Duodenal mucosa (tissue), 2 donors: Measurements from ENCODE around the gene UPK3A.

Source experiments
- H3K27ac ChIP-seq: one replicate; pipeline ENCODE4 v1.7.0; 2013; ENCODE audit warnings: low read depth, low read length
- H3K27me3 ChIP-seq, 2 donors: one replicate each; pipeline ENCODE4 v1.7.0; 2013; ENCODE audit warnings: low read length in 2 of 2, control low read depth in 1 of 2; ENCODE audit not compliant: insufficient read depth in 2 of 2, control insufficient read depth in 1 of 2
- H3K36me3 ChIP-seq, 2 donors: one replicate each; pipeline ENCODE4 v1.7.0; 2013; ENCODE audit warnings: low read length in 2 of 2, control low read depth in 1 of 2; ENCODE audit not compliant: insufficient read depth in 2 of 2, control insufficient read depth in 1 of 2
- H3K4me1 ChIP-seq, 2 donors: one replicate each; pipeline ENCODE4 v1.7.0; 2013; ENCODE audit warnings: low read length in 2 of 2, control low read depth in 1 of 2; ENCODE audit not compliant: insufficient read depth in 2 of 2, control insufficient read depth in 1 of 2
- H3K4me3 ChIP-seq, 2 donors: one replicate each; pipeline ENCODE4 v1.7.0; 2013; ENCODE audit warnings: low read length in 2 of 2, low read depth in 1 of 2
- H3K9ac ChIP-seq, 2 donors: one replicate each; pipeline ENCODE4 v1.7.0; 2013; ENCODE audit warnings: low read length in 2 of 2, low read depth in 1 of 2
- H3K9me3 ChIP-seq, 2 donors: one replicate each; pipeline ENCODE4 v1.7.0; 2013; ENCODE audit warnings: low read length in 2 of 2, control low read depth in 1 of 2; ENCODE audit not compliant: control insufficient read depth in 1 of 2

UPK3A gene

DNA sequence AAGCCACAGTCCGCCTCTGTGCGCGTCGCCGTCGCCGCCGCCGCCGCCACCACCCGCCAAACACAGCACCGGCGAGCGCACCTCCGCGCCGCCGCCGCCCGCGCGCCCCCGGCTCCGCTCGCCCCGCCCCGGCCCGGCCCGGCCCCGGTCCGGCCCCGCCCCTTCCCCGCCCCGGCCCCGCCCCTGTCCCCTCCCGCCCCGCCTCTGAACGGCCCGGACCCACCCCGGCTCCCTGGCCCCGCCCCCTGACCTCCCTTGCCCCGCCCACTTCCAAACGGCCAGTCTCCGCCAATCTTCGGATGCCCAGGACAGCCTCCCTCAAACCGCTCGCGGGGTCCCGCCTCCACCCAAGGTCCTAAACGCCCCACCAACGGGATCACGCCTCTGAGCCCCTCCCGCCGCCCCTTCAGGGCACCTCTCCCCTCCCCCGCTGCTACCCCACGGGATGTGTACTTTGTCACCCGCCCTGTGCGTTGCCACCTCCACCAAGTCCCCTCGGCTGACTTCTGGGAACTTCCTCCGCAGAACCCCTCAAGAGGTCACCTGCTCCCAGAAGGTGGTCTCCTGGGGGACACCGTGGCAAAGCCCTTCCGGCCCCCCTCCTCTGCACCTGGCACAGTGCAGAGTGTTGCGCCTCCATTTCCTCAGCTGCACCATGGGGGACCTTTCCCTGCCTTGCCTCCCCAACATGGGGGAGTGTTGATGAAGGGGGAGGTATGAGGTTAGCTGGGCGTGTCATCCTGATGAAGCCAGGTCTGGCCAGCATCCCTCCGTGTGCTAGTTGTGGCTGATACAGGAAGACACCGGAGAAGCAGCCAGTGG, 43.7 kb upstream of the UPK3A start, which contains the start of gene KIAA0930:
TSS of gene KIAA0930 (minus strand) at position 85 of the 822 bp plus-strand sequence. CDS start 191 bp downstream, outside the sequence.
- H3K27ac ChIP-seq = no peak within 1 kb of the TSS
- peaks cover 0 to 7% of the 10 kb centered on the region in 2 donors for H3K36me3 ChIP-seq
- H3K4me1 ChIP-seq = peaks cover 35% of the 10 kb centered on the region in 2 donors
- H3K9me3 ChIP-seq = no peaks in the 10 kb centered on the region
- peak within 1 kb of the TSS; percentile 57 to 65 for H3K9ac ChIP-seq
- peak within 1 kb of the TSS; percentile 76 to 78 for H3K4me3 ChIP-seq
- no peaks in the 10 kb centered on the region for H3K27me3 ChIP-seq

DNA sequence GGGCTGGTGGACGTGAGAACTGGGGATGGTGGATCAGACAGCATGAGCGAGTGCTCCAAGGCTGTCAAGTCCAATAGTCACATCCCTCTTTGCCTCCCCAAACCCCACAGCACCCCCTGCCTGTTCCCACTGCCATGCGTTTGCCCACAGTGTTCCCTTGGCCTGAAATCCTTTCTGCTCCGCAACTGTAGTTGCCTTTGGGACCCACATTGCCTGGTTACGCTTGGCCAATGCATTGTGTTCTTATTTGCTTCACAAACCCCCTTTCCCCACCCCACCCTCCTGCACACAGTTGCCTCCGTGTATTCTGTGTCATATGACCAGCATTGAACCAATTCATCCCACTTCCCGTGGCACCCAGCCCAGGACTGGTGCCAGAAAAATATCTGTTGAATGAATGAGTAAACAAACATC, 42.0 kb upstream of the UPK3A start:
- Histone ChIP-seq H3K4me3 (no peak overlapping the region), H3K9me3 (no peaks in the 10 kb centered on the region), H3K36me3 (no peaks in the 10 kb centered on the region), H3K4me1 (peaks cover 42 to 46% of the 10 kb centered on the region in 2 donors), H3K27me3 (no peaks in the 10 kb centered on the region), H3K27ac (no peak overlapping the region), H3K9ac (no peak overlapping the region)

DNA sequence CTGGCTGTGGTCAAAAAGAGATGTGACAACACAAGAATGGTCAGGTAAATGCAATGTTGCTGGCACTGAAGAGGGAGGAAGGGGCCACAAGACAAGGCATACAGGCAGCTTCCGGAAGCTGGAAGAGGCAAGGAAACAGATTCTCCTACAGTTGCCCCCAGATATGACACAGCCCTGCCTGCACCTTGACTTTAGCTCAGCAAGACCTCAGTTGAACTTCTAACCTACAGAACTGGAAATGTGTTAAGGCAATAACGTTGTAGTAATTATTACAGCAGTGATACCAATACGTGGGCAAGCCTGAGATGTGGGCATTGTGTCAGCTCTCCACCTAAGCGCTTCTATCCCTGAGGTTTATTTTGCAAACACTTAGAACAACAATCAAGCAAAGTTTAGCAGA, 39.8 kb upstream of the UPK3A start:
- Histone ChIP-seq H3K9me3 (no peaks in the 10 kb centered on the region), H3K4me3 (no peak overlapping the region), H3K4me1 (peaks cover 43 to 44% of the 10 kb centered on the region in 2 donors), H3K9ac (peak overlapping the region in 1 of 2 donors; percentile 0), H3K27me3 (no peaks in the 10 kb centered on the region), H3K36me3 (no peaks in the 10 kb centered on the region), H3K27ac (no peak overlapping the region)

DNA sequence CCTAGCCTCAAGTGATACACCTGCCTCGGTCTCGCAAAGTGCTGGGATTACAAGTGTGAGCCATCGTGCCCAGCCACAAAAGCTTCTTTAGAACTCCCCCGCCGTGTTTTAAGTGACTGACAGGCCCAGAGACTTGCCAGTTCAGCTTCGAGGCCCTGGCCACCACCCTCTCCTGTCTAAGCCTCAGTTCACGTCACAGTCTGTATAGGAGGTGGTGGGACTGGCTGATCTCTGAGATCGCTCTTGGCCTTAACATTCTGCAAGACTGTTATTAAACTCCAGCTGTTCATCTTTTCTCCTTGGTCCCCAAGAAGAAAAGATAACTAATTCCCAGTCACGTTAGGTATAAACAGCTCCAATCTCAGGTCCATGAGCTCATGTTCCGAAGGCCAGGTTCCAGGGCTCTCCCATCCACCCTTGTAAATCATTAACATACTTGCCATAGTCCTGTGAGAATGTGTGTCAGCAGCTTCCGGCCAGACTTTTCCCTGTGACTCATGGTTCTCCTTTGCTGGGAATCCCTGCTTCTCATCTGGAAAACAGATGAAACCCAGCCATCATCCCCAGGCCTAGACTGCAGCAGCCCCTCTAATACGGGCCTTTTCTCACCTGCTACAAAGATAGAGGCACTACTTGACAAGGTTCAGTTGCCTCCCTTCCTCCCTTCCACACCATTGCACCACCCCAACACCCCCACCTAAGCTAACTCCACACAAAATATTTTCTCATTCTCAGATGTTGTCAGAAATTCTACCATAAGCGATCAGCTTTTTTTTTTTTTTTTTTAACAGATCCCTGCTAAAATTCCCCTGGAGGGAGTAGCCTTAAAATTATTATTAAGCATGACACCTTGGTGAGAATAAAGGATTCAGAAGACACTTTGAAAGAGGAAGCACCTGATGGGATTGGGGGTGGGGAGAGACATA, 38.4 kb upstream of the UPK3A start:
- no peaks in the 10 kb centered on the region for H3K27me3 ChIP-seq
- H3K4me1 ChIP-seq = peaks cover 36 to 38% of the 10 kb centered on the region in 2 donors
- H3K9me3 ChIP-seq = no peaks in the 10 kb centered on the region
- H3K36me3 ChIP-seq = no peaks in the 10 kb centered on the region
- H3K27ac ChIP-seq = peak overlapping the region; percentile 84
- H3K4me3 ChIP-seq = no peak overlapping the region
- H3K9ac ChIP-seq = peak overlapping the region; percentile 16 to 48

DNA sequence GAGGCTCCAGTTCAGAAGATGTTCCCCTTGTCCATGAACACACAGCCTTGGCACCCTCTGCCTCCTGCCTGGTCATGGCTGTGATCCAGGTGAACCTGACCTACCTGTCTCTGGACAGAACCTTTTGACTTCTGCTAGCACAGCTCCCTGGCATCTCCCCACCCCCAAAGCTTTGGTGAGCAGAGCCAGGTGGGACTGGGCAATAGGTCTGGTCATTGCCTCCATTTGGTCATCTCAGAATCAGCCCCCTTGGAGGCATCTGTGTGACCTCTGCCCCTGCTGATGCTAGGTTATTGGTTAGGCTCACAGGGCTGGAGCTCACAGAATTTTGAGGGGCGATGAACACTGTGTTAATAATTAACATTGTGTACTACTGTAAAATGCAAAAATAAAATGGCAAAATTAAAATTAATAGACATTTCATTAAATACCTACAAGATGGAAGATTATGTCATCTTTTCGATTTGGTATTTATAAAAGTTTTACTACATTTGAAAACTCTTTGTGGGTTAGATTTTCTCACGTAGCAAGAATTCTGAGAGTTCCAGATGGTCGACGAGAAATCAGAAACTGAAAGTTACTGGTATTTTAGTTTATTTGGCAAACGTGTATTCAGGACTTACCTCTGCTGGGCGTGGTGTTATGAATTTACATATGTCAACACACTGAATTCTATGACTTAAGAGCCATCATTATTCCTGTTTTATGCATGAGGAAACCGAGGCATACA, 35.8 kb upstream of the UPK3A start:
- no peaks in the 10 kb centered on the region for H3K9me3 ChIP-seq
- peaks cover 28 to 31% of the 10 kb centered on the region in 2 donors for H3K4me1 ChIP-seq
- no peaks in the 10 kb centered on the region for H3K36me3 ChIP-seq
- no peak overlapping the region for H3K27ac ChIP-seq
- peak overlapping the region in 1 of 2 donors; percentile 19 for H3K9ac ChIP-seq
- no peaks in the 10 kb centered on the region for H3K27me3 ChIP-seq
- peak overlapping the region in 1 of 2 donors; percentile 8 for H3K4me3 ChIP-seq

DNA sequence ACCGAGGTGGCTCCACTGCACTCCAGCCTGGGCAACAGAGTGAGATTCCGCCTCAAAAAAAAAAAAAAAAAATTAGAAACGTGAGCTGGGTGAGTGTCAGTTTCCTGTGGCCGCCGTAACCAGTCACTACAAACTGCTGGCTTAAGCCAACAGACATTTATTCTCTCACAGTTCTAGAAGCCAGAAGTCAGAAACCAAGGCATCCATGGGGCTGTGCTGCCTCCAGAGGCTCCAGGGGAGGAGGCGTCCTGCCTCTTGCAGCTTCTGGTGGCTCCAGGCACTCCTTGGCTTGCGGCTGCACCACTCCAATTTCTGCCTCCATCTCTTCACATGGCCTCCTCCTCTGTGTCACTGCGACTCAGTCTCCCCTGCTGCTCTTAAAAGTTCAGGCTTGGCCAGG, 32.9 kb upstream of the UPK3A start:
- H3K4me1 ChIP-seq = peaks cover 11 to 23% of the 10 kb centered on the region in 2 donors
- H3K36me3 ChIP-seq = no peaks in the 10 kb centered on the region
- no peaks in the 10 kb centered on the region for H3K9me3 ChIP-seq
- H3K9ac ChIP-seq = no peak overlapping the region
- no peaks in the 10 kb centered on the region for H3K27me3 ChIP-seq
- H3K4me3 ChIP-seq = no peak overlapping the region
- H3K27ac ChIP-seq = no peak overlapping the region

DNA sequence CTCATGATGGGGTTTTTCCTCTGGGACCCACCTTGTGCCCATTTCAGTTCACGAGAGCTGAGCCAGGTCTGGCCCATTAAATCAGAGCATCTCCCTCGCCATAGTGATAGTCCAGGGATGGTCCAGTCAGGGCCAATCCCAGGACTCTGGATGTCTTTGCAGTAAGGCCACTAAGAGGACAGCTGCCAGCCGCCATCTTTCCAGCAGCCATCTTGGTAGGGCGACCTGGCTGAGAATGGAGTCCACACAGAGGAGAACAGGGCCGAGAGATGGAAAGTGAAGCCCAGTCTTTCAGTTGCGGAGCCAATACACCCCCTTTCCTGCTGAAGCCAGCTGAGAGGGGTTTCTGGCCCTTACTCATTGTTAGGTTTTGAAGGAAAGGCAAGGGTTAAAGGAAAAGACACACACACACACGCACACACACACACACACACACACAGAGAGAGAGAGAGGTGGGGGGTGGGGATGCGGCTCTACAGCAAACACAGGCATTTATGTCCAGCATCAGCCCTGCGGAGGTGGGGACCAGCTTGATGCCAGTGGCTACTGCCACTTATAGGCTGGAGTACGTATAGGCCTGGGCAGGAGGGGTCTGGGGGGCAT, 31.6 kb upstream of the UPK3A start:
- Histone ChIP-seq H3K27ac (no peak overlapping the region), H3K4me1 (peaks cover 8 to 12% of the 10 kb centered on the region in 2 donors), H3K9ac (no peak overlapping the region), H3K27me3 (no peaks in the 10 kb centered on the region), H3K9me3 (no peaks in the 10 kb centered on the region), H3K36me3 (no peaks in the 10 kb centered on the region), H3K4me3 (no peak overlapping the region)

DNA sequence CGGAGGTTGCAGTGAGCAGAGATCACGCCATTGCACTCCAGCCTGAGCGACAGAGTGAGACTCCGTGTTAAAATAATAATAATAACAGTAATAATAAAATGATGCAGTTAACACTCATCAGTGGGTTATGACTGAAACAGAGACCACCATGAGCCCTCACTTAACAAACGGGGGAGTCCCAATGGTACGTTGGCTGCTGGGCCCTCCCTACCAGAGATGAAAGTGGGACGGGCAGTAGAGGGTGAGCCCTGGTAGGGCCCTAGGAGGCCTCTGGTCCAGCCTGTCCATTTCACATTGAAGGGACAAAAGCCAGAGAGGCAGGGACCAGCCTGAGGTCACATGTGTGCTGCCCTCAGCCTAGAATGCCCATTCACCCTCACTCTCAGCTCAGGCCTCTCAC, 30.4 kb upstream of the UPK3A start:
- Histone ChIP-seq H3K9me3 (no peaks in the 10 kb centered on the region), H3K4me3 (no peak overlapping the region), H3K36me3 (no peaks in the 10 kb centered on the region), H3K27me3 (no peaks in the 10 kb centered on the region), H3K27ac (no peak overlapping the region), H3K4me1 (peaks cover 0 to under 1% of the 10 kb centered on the region in 2 donors), H3K9ac (peak overlapping the region in 1 of 2 donors; percentile 12)

DNA sequence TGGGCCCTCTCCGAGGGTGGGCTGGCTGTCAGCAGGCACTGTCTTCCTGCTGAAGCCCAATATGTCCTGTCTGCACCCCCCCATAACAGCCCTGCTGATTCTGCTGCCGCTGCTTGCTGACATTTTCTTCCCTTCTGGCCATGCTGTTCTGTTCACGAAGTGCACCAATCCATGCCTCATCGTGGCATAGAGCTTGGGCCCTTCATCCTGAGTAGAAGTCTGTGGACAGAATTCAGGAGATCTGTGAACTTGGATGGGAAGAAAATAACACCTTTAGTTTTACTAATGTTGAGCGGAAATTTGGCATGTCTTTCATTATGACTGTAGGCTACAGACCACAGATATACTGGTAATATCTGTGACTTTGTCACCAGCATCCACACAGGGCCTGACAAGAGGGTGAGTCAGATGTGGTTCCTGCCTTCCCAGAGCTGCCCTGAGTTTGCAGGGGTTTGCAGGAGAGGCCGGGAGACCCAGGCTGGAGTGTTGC, 29.9 kb upstream of the UPK3A start:
- Histone ChIP-seq H3K27ac (no peak overlapping the region), H3K9ac (peak overlapping the region in 1 of 2 donors; percentile 12), H3K36me3 (no peaks in the 10 kb centered on the region), H3K27me3 (no peaks in the 10 kb centered on the region), H3K9me3 (no peaks in the 10 kb centered on the region), H3K4me3 (no peak overlapping the region), H3K4me1 (no peaks in the 10 kb centered on the region)
